Measurements from ENCODE around the gene CELA3A.
"Not testable (repeated sequence)": the region's sequence is repeated elsewhere in the genome, so short reads cannot be mapped to it uniquely, and the experiment has no call there.

DNA sequence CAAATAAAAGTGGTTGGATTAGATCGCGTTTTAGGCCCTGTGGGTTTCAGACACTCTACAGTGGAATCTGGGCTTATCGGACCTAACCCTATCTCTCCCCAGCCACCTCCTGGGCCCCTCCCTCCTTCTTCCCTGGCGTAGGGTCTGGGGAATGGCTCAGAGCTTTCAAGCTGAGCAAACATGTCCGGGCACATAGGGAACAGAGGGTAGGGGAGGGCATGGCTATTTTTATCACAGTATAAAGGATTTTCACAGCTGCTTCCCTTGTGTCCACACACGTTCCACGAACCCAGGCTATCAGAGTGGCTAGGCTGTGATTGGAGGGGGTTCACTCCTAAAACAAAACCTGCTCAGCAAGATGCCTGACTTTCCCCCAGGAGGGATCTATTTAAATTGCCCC is 1.8 kb upstream of the CELA3A start:
- TF ChIP-seq, protein P1, sequence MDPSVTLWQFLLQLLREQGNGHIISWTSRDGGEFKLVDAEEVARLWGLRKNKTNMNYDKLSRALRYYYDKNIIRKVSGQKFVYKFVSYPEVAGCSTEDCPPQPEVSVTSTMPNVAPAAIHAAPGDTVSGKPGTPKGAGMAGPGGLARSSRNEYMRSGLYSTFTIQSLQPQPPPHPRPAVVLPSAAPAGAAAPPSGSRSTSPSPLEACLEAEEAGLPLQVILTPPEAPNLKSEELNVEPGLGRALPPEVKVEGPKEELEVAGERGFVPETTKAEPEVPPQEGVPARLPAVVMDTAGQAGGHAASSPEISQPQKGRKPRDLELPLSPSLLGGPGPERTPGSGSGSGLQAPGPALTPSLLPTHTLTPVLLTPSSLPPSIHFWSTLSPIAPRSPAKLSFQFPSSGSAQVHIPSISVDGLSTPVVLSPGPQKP (IDR thresholded peaks at IDR 0.05; ENCODE audit: low read depth, low read length), result not testable (repeated sequence)
- TF ChIP-seq, protein P2, sequence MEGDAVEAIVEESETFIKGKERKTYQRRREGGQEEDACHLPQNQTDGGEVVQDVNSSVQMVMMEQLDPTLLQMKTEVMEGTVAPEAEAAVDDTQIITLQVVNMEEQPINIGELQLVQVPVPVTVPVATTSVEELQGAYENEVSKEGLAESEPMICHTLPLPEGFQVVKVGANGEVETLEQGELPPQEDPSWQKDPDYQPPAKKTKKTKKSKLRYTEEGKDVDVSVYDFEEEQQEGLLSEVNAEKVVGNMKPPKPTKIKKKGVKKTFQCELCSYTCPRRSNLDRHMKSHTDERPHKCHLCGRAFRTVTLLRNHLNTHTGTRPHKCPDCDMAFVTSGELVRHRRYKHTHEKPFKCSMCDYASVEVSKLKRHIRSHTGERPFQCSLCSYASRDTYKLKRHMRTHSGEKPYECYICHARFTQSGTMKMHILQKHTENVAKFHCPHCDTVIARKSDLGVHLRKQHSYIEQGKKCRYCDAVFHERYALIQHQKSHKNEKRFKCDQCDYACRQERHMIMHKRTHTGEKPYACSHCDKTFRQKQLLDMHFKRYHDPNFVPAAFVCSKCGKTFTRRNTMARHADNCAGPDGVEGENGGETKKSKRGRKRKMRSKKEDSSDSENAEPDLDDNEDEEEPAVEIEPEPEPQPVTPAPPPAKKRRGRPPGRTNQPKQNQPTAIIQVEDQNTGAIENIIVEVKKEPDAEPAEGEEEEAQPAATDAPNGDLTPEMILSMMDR (IDR thresholded peaks at IDR 0.05), result not testable (repeated sequence)
- not testable (repeated sequence) for TF ChIP-seq CHD4 (IDR thresholded peaks at IDR 0.05; ENCODE audit: borderline replicate concordance); MAFK (IDR thresholded peaks at IDR 0.05; ENCODE audit: partially characterized antibody); SMC3 (IDR thresholded peaks at IDR 0.05); JUN (IDR thresholded peaks at IDR 0.05); POLR2A (IDR thresholded peaks at IDR 0.05; ENCODE audit: low read length); HOXA7 (CRISPR knock-in tag; IDR thresholded peaks at IDR 0.05)
- TF ChIP-seq, protein P3, sequence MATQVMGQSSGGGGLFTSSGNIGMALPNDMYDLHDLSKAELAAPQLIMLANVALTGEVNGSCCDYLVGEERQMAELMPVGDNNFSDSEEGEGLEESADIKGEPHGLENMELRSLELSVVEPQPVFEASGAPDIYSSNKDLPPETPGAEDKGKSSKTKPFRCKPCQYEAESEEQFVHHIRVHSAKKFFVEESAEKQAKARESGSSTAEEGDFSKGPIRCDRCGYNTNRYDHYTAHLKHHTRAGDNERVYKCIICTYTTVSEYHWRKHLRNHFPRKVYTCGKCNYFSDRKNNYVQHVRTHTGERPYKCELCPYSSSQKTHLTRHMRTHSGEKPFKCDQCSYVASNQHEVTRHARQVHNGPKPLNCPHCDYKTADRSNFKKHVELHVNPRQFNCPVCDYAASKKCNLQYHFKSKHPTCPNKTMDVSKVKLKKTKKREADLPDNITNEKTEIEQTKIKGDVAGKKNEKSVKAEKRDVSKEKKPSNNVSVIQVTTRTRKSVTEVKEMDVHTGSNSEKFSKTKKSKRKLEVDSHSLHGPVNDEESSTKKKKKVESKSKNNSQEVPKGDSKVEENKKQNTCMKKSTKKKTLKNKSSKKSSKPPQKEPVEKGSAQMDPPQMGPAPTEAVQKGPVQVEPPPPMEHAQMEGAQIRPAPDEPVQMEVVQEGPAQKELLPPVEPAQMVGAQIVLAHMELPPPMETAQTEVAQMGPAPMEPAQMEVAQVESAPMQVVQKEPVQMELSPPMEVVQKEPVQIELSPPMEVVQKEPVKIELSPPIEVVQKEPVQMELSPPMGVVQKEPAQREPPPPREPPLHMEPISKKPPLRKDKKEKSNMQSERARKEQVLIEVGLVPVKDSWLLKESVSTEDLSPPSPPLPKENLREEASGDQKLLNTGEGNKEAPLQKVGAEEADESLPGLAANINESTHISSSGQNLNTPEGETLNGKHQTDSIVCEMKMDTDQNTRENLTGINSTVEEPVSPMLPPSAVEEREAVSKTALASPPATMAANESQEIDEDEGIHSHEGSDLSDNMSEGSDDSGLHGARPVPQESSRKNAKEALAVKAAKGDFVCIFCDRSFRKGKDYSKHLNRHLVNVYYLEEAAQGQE (IDR thresholded peaks at IDR 0.05), result not testable (repeated sequence)
- TF ChIP-seq, protein P4, sequence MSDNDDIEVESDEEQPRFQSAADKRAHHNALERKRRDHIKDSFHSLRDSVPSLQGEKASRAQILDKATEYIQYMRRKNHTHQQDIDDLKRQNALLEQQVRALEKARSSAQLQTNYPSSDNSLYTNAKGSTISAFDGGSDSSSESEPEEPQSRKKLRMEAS (IDR thresholded peaks at IDR 0.05), result not testable (repeated sequence)
- TF ChIP-seq, protein P5, sequence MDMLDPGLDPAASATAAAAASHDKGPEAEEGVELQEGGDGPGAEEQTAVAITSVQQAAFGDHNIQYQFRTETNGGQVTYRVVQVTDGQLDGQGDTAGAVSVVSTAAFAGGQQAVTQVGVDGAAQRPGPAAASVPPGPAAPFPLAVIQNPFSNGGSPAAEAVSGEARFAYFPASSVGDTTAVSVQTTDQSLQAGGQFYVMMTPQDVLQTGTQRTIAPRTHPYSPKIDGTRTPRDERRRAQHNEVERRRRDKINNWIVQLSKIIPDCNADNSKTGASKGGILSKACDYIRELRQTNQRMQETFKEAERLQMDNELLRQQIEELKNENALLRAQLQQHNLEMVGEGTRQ (IDR thresholded peaks at IDR 0.05), result not testable (repeated sequence)
